Measurements from ENCODE around the gene PRDM13. TPM values are rescaled to one million over a fixed set of nuclear protein-coding genes. Genes with fewer than 3 reads are reported as not detected.
"Not testable (repeated sequence)": the region's sequence is repeated elsewhere in the genome, so short reads cannot be mapped to it uniquely, and the experiment has no call there.

Gene PRDM13
- total RNA-seq: not detected
- long read RNA-seq: 0 reads

- intact Hi-C loops (cut with DNase I): loop anchor here (10.0 kb wide), 1 partner anchor 138 kb away; no protein-coding TSS in a partner anchor
- DNase-seq (ENCODE audit: low spot score): no peak
These were observed at the start of gene PRDM13 for GRCh38 chr6:99606656-99607415. Gene PRDM13, plus strand, starts transcription at chr6:99606833. Its CDS starts 202 bp downstream, at chr6:99607035.

- DNase-seq (ENCODE audit: low spot score): no peak
- intact Hi-C loops (cut with DNase I): no loop called here
These were observed 47.6 kb upstream of the PRDM13 start for GRCh38 chr6:99559057-99559456.

GRCh38 chr6:99560668-99561067 lies 46.0 kb upstream of the PRDM13 start:
- DNase-seq (ENCODE audit: low spot score): no peak
- intact Hi-C loops (cut with DNase I): no loop called here

- intact Hi-C loops (cut with DNase I): no loop called here
- no peak for DNase-seq (ENCODE audit: low spot score)
These were observed 43.4 kb upstream of the PRDM13 start for GRCh38 chr6:99563056-99563723.

GRCh38 chr6:99568103-99568933 lies 38.3 kb upstream of the PRDM13 start, which contains the start of gene CCNC:
Gene CCNC, minus strand, starts transcription at chr6:99568660. Its CDS starts 133 bp downstream, at chr6:99568527.
- intact Hi-C loops (cut with DNase I): loop anchor here (1.0 kb wide), 1 partner anchor 47 kb away; no protein-coding TSS in a partner anchor
- DNase-seq (ENCODE audit: low spot score): peak; percentile 94

- intact Hi-C loops (cut with DNase I): no loop called here
- DNase-seq (ENCODE audit: low spot score): no peak
These were observed 32.5 kb upstream of the PRDM13 start for GRCh38 chr6:99573980-99574617.

- no peak for DNase-seq (ENCODE audit: low spot score)
- intact Hi-C loops (cut with DNase I): no loop called here
These were observed 30.9 kb upstream of the PRDM13 start for GRCh38 chr6:99575544-99576227.

- intact Hi-C loops (cut with DNase I): no loop called here
- DNase-seq (ENCODE audit: low spot score): no peak
These were observed 26.9 kb upstream of the PRDM13 start for GRCh38 chr6:99579781-99580180.

- DNase-seq (ENCODE audit: low spot score): no peak
- intact Hi-C loops (cut with DNase I): no loop called here
These were observed 18.8 kb upstream of the PRDM13 start for GRCh38 chr6:99587792-99588191.

GRCh38 chr6:99588618-99589289 lies 17.9 kb upstream of the PRDM13 start:
- intact Hi-C loops (cut with DNase I): no loop called here
- no peak for DNase-seq (ENCODE audit: low spot score)

GRCh38 chr6:99589290-99589672 lies 17.4 kb upstream of the PRDM13 start:
- intact Hi-C loops (cut with DNase I): no loop called here
- no peak for DNase-seq (ENCODE audit: low spot score)

GRCh38 chr6:99589907-99590493 lies 16.6 kb upstream of the PRDM13 start:
- intact Hi-C loops (cut with DNase I): no loop called here
- no peak for DNase-seq (ENCODE audit: low spot score)

- intact Hi-C loops (cut with DNase I): no loop called here
- no peak for DNase-seq (ENCODE audit: low spot score)
These were observed 15.6 kb upstream of the PRDM13 start for GRCh38 chr6:99590728-99591672.

GRCh38 chr6:99591673-99592364 lies 14.8 kb upstream of the PRDM13 start:
- intact Hi-C loops (cut with DNase I): no loop called here
- DNase-seq (ENCODE audit: low spot score): no peak

- DNase-seq (ENCODE audit: low spot score): no peak
- intact Hi-C loops (cut with DNase I): no loop called here
These were observed 13.7 kb upstream of the PRDM13 start for GRCh38 chr6:99592900-99593299.

GRCh38 chr6:99594696-99595095 lies 11.9 kb upstream of the PRDM13 start:
- intact Hi-C loops (cut with DNase I); DNase-seq (ENCODE audit: low spot score): not testable (repeated sequence)
